HG03139 (cell line): ENCODE results near the gene PLEKHA6.

Experiments used
- ATAC-seq: cut with Tn5 transposase; IDR thresholded peaks from one replicate; pipeline ENCODE4 v1.9.1; 2021; ENCODE audit not compliant: unreplicated experiment

The PLEKHA6 gene

GRCh38 chr1:204265665-204266064, 94.1 kb downstream of the PLEKHA6 start:
- ATAC-seq, result no peak

- no peak for ATAC-seq
Measured at GRCh38 chr1:204264805-204265204, 94.9 kb downstream of the PLEKHA6 start.

GRCh38 chr1:204263254-204263910, 96.3 kb downstream of the PLEKHA6 start:
- ATAC-seq, result no peak

- no peak for ATAC-seq
Measured at GRCh38 chr1:204262506-204263253, 97.0 kb downstream of the PLEKHA6 start.

- ATAC-seq, result no peak
Measured at GRCh38 chr1:204261746-204262505, 97.8 kb downstream of the PLEKHA6 start.

GRCh38 chr1:204261266-204261665, 98.5 kb downstream of the PLEKHA6 start:
- no peak for ATAC-seq

GRCh38 chr1:204260601-204261197, 99.0 kb downstream of the PLEKHA6 start:
- no peak for ATAC-seq

- ATAC-seq, result no peak
Measured at GRCh38 chr1:204259782-204260181, 99.9 kb downstream of the PLEKHA6 start.

- no peak for ATAC-seq
Measured at GRCh38 chr1:204259196-204259595, 100.5 kb downstream of the PLEKHA6 start.

- no peak for ATAC-seq
Measured at GRCh38 chr1:204258213-204259115, 101.3 kb downstream of the PLEKHA6 start.

- no peak for ATAC-seq
Measured at GRCh38 chr1:204257446-204257845, 102.3 kb downstream of the PLEKHA6 start.

- ATAC-seq, result no peak
Measured at GRCh38 chr1:204256531-204256930, 103.2 kb downstream of the PLEKHA6 start.

- ATAC-seq, result no peak
Measured at GRCh38 chr1:204255966-204256365, 103.8 kb downstream of the PLEKHA6 start.

GRCh38 chr1:204255225-204255624, 104.5 kb downstream of the PLEKHA6 start:
- ATAC-seq, result no peak

GRCh38 chr1:204254031-204254661, 105.6 kb downstream of the PLEKHA6 start:
- ATAC-seq, result no peak

GRCh38 chr1:204251926-204252689, 107.6 kb downstream of the PLEKHA6 start:
- ATAC-seq, result no peak

GRCh38 chr1:204251286-204251685, 108.4 kb downstream of the PLEKHA6 start:
- ATAC-seq, result no peak

GRCh38 chr1:204250428-204251030, 109.2 kb downstream of the PLEKHA6 start:
- no peak for ATAC-seq
